Breast epithelium (tissue), 4 donors: ENCODE results near the gene CEP89. TPM values are rescaled to one million over a fixed set of nuclear protein-coding genes. Genes with fewer than 3 reads are reported as not detected.

Experiments
- DNase-seq, 2 donors: peaks; one replicate each; pipeline ENCODE4 v3.0.0-alpha.2; 2019; ENCODE audit warnings: low spot score in 2 of 2
- H3K27ac ChIP-seq, 2 donors: fragments of 200-600 bp; sonication (generic) in 1 of 2; one replicate each; pipeline ENCODE4 v1.5.1; 2016 to 2019; ENCODE audit warnings: mild to moderate bottlenecking in 1 of 2
- H3K27me3 ChIP-seq, 2 donors: fragments of 200-600 bp; sonication (generic) in 1 of 2; one replicate each; pipeline versions ENCODE4 v1.5.1 to v1.6.0; 2017 to 2019; ENCODE audit warnings: control low read depth in 1 of 2, mild to moderate bottlenecking in 1 of 2
- H3K36me3 ChIP-seq: fragments of 200-600 bp; one replicate; pipeline ENCODE4 v1.5.1; 2019
- H3K4me1 ChIP-seq, 2 donors: fragments of 200-600 bp; sonication (generic); one replicate each; pipeline ENCODE4 v1.5.1; 2016 to 2019; ENCODE audit warnings: control low read depth in 1 of 2
- H3K4me3 ChIP-seq, 3 donors: fragments of 200-600 bp; sonication (generic); 1 replicate in 2 of 3; 2 replicates in 1 of 3; pipeline ENCODE4 v1.5.1; 2016 to 2019; ENCODE audit warnings: mild to moderate bottlenecking in 3 of 3, moderate library complexity in 2 of 3
- H3K9me3 ChIP-seq, 2 donors: fragments of 200-600 bp; sonication (generic) in 1 of 2; one replicate each; pipeline ENCODE4 v1.5.1; 2016 to 2019; ENCODE audit warnings: control low read depth in 1 of 2
- CTCF ChIP-seq, 3 donors: fragments of 450-650 bp; IDR thresholded peaks; one replicate each; pipeline ENCODE4 v1.5.1; 2016 to 2017; ENCODE audit warnings: antibody characterized with exemption in 3 of 3, mild to moderate bottlenecking in 3 of 3, moderate library complexity in 3 of 3
- POLR2A ChIP-seq: fragments of 450-650 bp; IDR thresholded peaks from one replicate; pipeline ENCODE4 v1.6.1; 2016; ENCODE audit warnings: antibody characterized with exemption, mild to moderate bottlenecking, moderate library complexity
- POLR2AphosphoS5 ChIP-seq, 3 donors: sonication (generic); formaldehyde crosslinking; IDR thresholded peaks; one replicate each; pipeline ENCODE4 v1.6.1; 2017; ENCODE audit warnings: antibody characterized with exemption in 3 of 3
- intact Hi-C: fragments of 100-400 bp; cut with DNase I; formaldehyde crosslinking; loops from one replicate; pipeline ENCODE4 v1.15.1; 2023; ENCODE audit warnings: low total_unique reads
- total RNA-seq, 3 donors: library from RNA; depleted of rRNA; stranded (reverse); fragments of >200 nt; gene quantifications; one replicate each; pipeline ENCODE4 v1.1.0, GENCODE V29; 2016

CEP89 gene
- total RNA-seq, 3 donors from 2014 or later = 9.3 to 17.4 (median 16.7) TPM

GRCh38 chr19:32865326-32865725, 106.4 kb downstream of the CEP89 start:
- TF ChIP-seq POLR2AphosphoS5 (IDR thresholded peaks at IDR 0.05) (no peak), CTCF (IDR thresholded peaks at IDR 0.05) (no peak), POLR2A (no peak)
- Histone ChIP-seq H3K36me3 (no peaks in the 10 kb centered on the region), H3K27ac (no peak overlapping the region), H3K27me3 (no peaks in the 10 kb centered on the region), H3K4me1 (no peaks in the 10 kb centered on the region), H3K9me3 (no peaks in the 10 kb centered on the region), H3K4me3 (no peak overlapping the region)
- intact Hi-C loops = no loop called here
- DNase-seq = no peak

- Histone ChIP-seq H3K27ac (no peak overlapping the region), H3K36me3 (no peaks in the 10 kb centered on the region), H3K27me3 (no peaks in the 10 kb centered on the region), H3K4me1 (no peaks in the 10 kb centered on the region), H3K4me3 (no peak overlapping the region), H3K9me3 (no peaks in the 10 kb centered on the region)
- TF ChIP-seq CTCF (IDR thresholded peaks at IDR 0.05) = no peak
- TF ChIP-seq POLR2AphosphoS5 (IDR thresholded peaks at IDR 0.05) = no peak
- no peak for TF ChIP-seq POLR2A
- intact Hi-C loops = no loop called here
- no peak for DNase-seq
Observed at GRCh38 chr19:32864318-32865007, 107.3 kb downstream of the CEP89 start.

GRCh38 chr19:32863841-32864240, 107.9 kb downstream of the CEP89 start:
- no peak for TF ChIP-seq POLR2A
- intact Hi-C loops = no loop called here
- DNase-seq = no peak

GRCh38 chr19:32863301-32863700, 108.5 kb downstream of the CEP89 start:
- Histone ChIP-seq H3K9me3 (no peaks in the 10 kb centered on the region), H3K36me3 (no peaks in the 10 kb centered on the region), H3K27ac (no peak overlapping the region), H3K27me3 (no peaks in the 10 kb centered on the region), H3K4me3 (no peak overlapping the region), H3K4me1 (no peaks in the 10 kb centered on the region)
- TF ChIP-seq POLR2A (no peak), POLR2AphosphoS5 (IDR thresholded peaks at IDR 0.05) (no peak), CTCF (IDR thresholded peaks at IDR 0.05) (no peak)
- intact Hi-C loops = no loop called here
- no peak for DNase-seq

More at GRCh38 chr19:32863841-32864240, 107.9 kb downstream of the CEP89 start:
- H3K4me1 ChIP-seq = no peaks in the 10 kb centered on the region
- H3K27me3 ChIP-seq = no peaks in the 10 kb centered on the region
- H3K4me3 ChIP-seq = no peak overlapping the region
- H3K27ac ChIP-seq = no peak overlapping the region
- no peaks in the 10 kb centered on the region for H3K9me3 ChIP-seq
- no peaks in the 10 kb centered on the region for H3K36me3 ChIP-seq

- intact Hi-C loops = no loop called here
- no peak for DNase-seq
- Histone ChIP-seq H3K36me3 (no peaks in the 10 kb centered on the region), H3K27me3 (no peaks in the 10 kb centered on the region), H3K27ac (no peak overlapping the region), H3K4me1 (no peaks in the 10 kb centered on the region), H3K9me3 (no peaks in the 10 kb centered on the region), H3K4me3 (no peak overlapping the region)
- no peak for TF ChIP-seq CTCF (IDR thresholded peaks at IDR 0.05)
- TF ChIP-seq POLR2AphosphoS5 (IDR thresholded peaks at IDR 0.05) = no peak
- no peak for TF ChIP-seq POLR2A
Observed at GRCh38 chr19:32862741-32863140, 109.0 kb downstream of the CEP89 start.
